Stimulated activated CD4-positive, alpha-beta T cell treated with anti-CD3 and anti-CD28 coated beads, TNF-alpha, amount 100 ng/mL, for 4 hours (primary cell): ENCODE results near the gene MMP15.
"Not testable (repeated sequence)": the region's sequence is repeated elsewhere in the genome, so short reads cannot be mapped to it uniquely, and the experiment has no call there.

Source experiments
- DNase-seq, 3 experiments: peaks; one replicate each; pipeline ENCODE4 v3.0.0-alpha.2; 2020; ENCODE audit warnings: low read depth in 3 of 3

The MMP15 gene

GRCh38 chr16:58049232-58050185, 24.0 kb downstream of the MMP15 start:
- no peak for DNase-seq

- no peak for DNase-seq
These were observed 25.7 kb downstream of the MMP15 start for GRCh38 chr16:58051296-58051695.

- no peak for DNase-seq
These were observed 26.5 kb downstream of the MMP15 start for GRCh38 chr16:58051821-58052603.

GRCh38 chr16:58053682-58054005, 28.1 kb downstream of the MMP15 start:
- DNase-seq = no peak

GRCh38 chr16:58054289-58054688, 28.7 kb downstream of the MMP15 start:
- DNase-seq = no peak

GRCh38 chr16:58056580-58056979, 31.0 kb downstream of the MMP15 start:
- DNase-seq = no peak

- no peak for DNase-seq
These were observed 31.6 kb downstream of the MMP15 start for GRCh38 chr16:58057121-58057520.

- no peak for DNase-seq
These were observed 32.2 kb downstream of the MMP15 start for GRCh38 chr16:58057784-58058183.

GRCh38 chr16:58062821-58063220, 37.3 kb downstream of the MMP15 start:
- DNase-seq = no peak

GRCh38 chr16:58063377-58064076, 38.0 kb downstream of the MMP15 start:
- no peak for DNase-seq

- DNase-seq = no peak
These were observed 45.0 kb downstream of the MMP15 start for GRCh38 chr16:58070585-58070984.

- not testable (repeated sequence) for DNase-seq
These were observed 46.6 kb downstream of the MMP15 start for GRCh38 chr16:58072134-58072533.

GRCh38 chr16:58073086-58073485, 47.5 kb downstream of the MMP15 start:
- not testable (repeated sequence) for DNase-seq

GRCh38 chr16:58074657-58075056, 49.1 kb downstream of the MMP15 start:
- DNase-seq = no peak

- DNase-seq = no peak
These were observed 51.0 kb downstream of the MMP15 start for GRCh38 chr16:58076514-58076913.

- no peak for DNase-seq
These were observed 52.2 kb downstream of the MMP15 start for GRCh38 chr16:58077796-58078195.

- DNase-seq = not testable (repeated sequence)
These were observed 55.1 kb downstream of the MMP15 start for GRCh38 chr16:58080657-58081056.

- DNase-seq = no peak
These were observed 56.8 kb downstream of the MMP15 start for GRCh38 chr16:58082381-58082780.

GRCh38 chr16:58084635-58085034, 59.1 kb downstream of the MMP15 start:
- DNase-seq = no peak

- DNase-seq = no peak
These were observed 59.6 kb downstream of the MMP15 start for GRCh38 chr16:58085171-58085570.

GRCh38 chr16:58085584-58086251, 60.2 kb downstream of the MMP15 start:
- no peak for DNase-seq
